Fibroblast of the conjunctiva (primary cell): Measurements from ENCODE around the gene SEMA4G.

Experiments used
- DNase-seq: peaks from one replicate; pipeline ENCODE4 v3.0.0-alpha.2; 2010; ENCODE audit warnings: low read depth

Gene SEMA4G

DNA sequence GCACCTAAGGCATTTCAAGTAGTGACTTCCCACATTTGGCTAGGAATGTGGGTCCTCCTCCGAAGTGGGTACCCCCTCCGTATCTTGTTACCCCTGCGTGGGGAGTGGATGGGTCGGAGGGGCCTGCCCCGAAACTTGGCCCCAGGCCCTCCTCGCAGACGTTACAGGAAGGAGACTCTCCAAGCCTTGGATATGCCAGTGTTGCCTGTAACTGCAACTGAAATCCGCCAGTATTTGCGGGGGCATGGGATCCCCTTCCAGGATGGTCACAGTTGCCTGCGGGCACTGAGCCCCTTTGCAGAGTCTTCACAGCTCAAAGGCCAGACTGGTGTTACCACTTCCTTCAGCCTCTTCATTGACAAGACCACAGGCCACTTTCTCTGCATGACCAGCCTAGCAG lies 18.9 kb downstream of the SEMA4G start:
- no peak for DNase-seq

DNA sequence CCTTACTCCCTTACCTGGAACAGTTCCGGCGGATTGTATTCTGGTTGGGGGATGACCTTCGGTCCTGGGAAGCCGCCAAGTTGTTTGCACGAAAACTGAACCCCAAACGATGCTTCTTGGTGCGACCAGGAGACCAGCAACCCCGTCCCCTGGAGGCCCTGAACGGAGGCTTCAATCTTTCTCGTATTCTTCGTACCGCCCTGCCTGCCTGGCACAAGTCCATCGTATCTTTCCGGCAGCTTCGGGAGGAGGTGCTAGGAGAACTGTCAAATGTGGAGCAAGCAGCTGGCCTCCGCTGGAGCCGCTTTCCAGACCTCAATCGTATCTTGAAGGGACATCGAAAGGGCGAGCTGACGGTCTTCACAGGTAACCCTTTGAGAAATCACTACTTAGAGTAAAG lies 19.8 kb downstream of the SEMA4G start:
- no peak for DNase-seq

DNA sequence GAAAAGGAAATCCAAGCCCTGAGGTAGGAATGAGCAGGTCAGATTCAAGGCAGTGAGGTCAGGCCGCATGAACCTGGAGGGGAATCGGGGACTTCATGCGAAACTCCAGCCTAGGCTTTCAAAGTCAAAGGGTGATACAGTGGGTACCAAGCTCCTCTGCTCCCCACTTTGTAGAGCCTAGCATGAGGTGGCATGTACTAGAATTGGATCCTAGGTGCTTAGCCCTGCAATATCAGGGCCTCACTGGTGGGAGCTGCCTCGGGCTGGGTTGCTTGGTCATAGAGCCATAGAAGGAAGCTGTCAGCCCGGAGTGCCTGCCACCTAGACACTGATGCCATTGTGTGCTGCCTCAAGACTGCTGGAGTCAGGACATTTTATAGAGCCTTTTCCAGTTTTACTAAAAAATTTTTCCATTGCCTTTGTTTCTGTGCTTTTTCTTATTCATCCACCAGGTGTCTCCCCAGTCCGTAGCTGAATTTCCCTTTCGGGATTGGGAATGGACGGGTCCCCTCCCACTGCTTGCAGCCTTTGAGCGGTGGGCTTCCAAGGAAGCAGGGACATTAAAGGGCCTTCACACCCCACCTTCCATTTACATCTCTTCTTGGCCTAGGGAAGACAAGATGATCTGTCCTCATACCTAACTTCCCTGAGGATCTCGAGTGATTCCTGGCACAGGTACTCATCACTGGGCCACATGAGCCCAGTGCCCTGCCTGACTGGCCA lies 24.8 kb downstream of the SEMA4G start:
- DNase-seq: no peak

GRCh38 chr10:100995181-100995580 lies 25.9 kb downstream of the SEMA4G start:
- DNase-seq: no peak

DNA sequence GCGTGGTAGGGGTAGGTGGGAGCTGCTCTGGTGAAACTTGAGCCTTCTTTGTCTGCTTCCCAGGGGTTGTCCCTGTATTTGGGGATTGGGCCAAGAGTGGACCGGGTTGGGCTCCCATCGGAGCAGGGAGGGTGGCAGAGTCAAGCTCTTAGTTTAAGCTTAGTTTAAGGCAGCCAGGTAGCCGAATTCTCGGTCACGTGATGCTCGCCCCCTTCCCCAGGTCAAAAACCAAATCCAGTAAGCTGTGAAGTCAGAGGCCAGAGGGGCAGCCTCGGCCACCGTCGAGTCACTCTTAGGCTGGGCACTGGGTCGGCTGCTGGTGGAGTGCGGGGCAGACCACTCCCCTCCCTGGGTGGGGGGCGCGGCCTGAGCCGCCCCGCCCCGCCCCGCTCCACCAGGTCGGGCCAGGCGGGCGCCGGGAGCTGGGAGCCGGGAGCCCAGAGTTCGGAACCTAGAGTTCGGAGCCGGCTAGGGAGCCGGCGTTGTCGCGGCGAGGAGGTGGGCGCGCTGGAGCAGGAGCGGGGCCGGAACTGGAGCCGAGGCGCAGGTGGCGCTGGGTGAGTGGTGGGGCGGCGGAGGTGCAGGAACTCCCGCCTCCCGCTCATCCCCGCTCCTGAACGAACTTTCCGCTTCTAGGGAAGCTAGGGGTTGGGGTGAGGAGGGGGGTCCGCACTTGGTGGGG lies 27.5 kb downstream of the SEMA4G start:
- DNase-seq: no peak

GRCh38 chr10:100997360-100998182 lies 28.3 kb downstream of the SEMA4G start:
- DNase-seq: no peak

GRCh38 chr10:100998183-100998990 lies 29.1 kb downstream of the SEMA4G start:
- peak; percentile 75 for DNase-seq

DNA sequence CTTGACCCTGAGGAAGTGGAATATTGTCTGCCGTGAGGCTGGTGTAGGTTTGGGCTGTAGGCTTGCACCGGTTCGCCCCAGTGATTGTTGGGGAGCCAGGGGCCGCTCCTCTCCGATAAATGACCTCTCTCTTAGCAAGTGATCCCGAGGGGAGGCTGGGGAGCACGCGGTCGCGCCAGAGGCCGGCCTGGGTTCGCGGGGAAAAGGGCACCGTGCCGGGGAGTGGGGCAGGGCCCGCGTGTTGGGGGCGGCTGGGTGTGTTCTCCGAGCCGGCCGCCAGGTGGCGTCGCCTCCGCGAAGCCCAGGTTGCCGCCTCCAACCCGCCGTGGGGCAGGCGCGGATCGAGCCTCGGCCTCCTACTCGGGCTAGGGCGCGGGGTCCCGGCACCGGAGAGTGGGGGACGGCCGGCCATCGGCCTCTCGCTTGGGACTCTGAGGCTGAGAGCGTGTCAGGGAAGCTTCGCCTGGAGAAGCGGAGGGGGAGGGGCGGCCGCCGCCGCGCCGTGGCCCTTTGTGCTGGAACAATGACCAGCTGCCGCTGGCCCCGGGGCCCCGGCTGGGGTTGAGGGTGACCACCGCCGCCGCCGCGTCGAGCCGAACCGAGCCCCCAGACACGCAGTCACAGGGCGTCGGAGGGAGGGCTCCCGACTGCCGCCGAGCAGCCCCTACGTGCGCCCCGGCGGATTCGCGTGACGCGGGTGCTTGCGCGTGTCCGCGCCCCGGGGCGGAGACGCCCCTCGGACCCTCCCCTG lies 29.9 kb downstream of the SEMA4G start:
- no peak for DNase-seq

GRCh38 chr10:100999742-101000126 lies 30.4 kb downstream of the SEMA4G start, which contains the start of gene LZTS2:
Gene LZTS2, plus strand, starts transcription at chr10:100999808. Its CDS starts 2,731 bp downstream, at chr10:101002539.
- DNase-seq: no peak

GRCh38 chr10:101000127-101000914 lies 31.0 kb downstream of the SEMA4G start:
- no peak for DNase-seq

- peak; percentile 77 for DNase-seq
Measured at GRCh38 chr10:101000915-101001658, 31.8 kb downstream of the SEMA4G start.

DNA sequence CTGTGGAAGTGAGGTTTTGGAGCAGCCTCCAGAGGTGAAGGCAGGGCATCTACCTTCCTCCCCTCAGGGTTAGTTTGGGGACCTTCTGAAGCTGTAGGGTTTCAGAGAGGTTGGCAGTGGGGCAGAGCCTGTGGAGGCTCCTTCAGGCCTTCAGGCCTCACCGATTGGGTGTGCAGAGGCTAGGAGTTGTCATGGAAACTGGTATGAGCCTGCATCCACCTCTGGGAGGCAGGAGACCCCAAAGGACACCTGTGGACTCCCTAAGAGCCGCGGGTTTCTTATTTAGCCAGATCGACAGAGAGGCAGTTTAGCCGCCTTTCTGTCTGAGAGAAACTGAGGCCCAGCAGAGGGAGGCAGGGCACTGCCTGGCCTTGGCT lies 32.3 kb downstream of the SEMA4G start:
- DNase-seq: no peak

DNA sequence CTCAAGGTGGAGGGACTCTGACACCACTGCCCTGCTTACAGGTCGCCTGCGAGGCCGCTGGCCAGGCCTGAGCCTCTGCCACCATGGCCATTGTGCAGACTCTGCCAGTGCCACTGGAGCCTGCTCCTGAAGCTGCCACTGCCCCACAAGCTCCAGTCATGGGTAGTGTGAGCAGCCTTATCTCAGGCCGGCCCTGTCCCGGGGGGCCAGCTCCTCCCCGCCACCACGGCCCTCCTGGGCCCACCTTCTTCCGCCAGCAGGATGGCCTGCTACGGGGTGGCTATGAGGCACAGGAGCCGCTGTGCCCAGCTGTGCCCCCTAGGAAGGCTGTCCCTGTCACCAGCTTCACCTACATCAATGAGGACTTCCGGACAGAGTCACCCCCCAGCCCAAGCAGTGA lies 33.2 kb downstream of the SEMA4G start:
- DNase-seq: no peak

GRCh38 chr10:101003639-101004206 lies 34.4 kb downstream of the SEMA4G start:
- DNase-seq: no peak

GRCh38 chr10:101005361-101005760 lies 36.1 kb downstream of the SEMA4G start:
- no peak for DNase-seq

DNA sequence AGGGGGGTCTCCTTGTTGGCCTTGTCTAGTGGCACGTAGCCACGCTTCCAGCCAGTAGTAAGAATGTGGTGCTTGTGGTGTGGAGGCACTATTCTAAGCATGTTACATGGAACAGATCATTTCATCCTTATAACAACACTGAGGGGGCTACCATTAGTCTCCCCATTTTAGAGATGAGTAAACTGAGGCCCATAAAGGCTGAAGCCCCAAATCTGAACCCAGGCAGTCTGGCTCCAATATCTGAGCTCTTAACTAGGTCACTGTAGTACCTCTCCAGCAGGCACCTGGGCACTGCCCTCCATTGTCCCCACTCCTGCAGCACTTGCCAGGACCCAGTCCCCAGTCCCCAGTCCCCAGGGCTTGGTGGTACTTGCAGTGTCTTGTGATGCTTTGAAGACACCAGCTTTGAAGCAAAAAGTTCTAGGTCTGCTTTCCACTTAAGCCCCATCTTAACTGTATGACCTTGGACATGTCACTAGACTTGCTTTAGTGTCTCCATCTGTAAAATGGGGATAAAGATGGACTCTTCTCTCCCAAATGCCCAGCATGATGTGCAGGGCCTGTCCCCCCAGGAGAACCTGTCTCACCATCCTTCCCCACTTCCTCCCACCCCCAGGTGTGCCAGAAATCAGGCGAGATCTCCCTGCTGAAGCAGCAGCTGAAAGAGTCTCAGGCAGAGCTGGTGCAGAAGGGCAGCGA lies 36.7 kb downstream of the SEMA4G start:
- DNase-seq: no peak

- no peak for DNase-seq
Measured at GRCh38 chr10:101006593-101007098, 37.3 kb downstream of the SEMA4G start.

DNA sequence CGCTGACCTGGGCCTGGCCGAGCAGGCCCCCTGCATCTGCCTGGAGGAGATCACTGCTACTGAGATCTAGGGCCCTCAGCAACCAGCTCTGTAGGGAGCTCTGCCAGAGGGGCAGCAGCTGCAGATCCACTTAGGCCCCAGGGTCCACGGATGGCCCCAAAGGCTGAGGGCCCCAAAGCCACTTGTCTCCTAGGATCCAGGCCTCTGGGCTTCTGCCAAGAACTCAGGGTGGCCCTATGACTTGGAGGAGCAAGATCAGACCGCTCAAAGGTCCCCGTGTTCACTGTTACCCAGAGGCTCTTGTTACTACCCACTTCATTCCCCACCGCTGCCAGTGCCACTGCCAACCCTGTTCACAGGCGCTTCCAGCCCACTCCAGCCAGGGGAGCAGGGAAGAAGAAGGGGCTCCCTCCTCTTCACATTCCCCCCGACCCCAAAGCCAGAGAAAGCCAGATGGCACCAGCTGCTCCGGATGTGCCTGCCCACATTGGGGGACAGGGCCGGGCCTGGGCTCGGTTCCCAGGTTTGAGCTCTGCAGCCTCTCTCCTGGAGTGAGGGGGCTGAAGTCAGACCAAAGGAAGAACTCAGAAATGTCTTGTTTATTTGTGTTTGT lies 37.9 kb downstream of the SEMA4G start:
- DNase-seq: no peak
